ENCODE results near the gene OTULINL. TPM values are rescaled to one million over a fixed set of nuclear protein-coding genes. Genes with fewer than 3 reads are reported as not detected.

OTULINL gene
- total RNA-seq, 2 experiments from 2014 or later = 2.6 to 2.7 TPM

DNA sequence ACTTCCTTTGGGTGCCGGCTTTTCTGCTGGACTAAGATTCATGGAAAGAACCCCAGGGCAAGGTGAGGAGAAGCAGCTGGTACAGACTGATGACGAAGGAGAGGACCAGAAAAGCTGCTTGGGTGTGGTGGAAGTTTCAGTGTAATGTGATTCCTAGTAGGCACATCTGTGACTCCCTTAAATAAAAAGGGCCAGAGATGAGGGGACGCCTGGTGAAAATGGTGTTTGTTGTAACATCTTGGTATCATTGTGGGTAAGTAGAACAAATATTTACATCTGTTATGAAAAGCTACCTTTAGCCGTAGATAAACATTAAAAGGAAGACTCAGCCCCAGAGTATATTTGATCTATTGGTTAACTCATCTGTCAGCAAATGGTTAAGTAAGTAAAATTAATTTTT lies 33.8 kb downstream of the OTULINL start:
- no peak overlapping the region for H3K4me2 ChIP-seq (ENCODE audit: low read length)
- H3K27ac ChIP-seq (ENCODE audit: low read depth, low read length, poor library complexity, severe bottlenecking) = no peak overlapping the region
- no peak overlapping the region for H3K4me3 ChIP-seq (ENCODE audit: low read depth, low read length, poor library complexity, severe bottlenecking)
- intact Hi-C loops (cut with micrococcal nuclease; ENCODE audit: unreplicated experiment) = no loop called here
- no peaks in the 10 kb centered on the region for H4K20me1 ChIP-seq (ENCODE audit: insufficient read depth, low read length)
- ChIA-PET CTCF (ENCODE audit: unreplicated experiment) (no interaction called here), POLR2A (no interaction called here)
- H3K79me2 ChIP-seq (ENCODE audit: insufficient read depth, low read depth, low read length) = no peaks in the 10 kb centered on the region
- H3K9me2 ChIP-seq (ENCODE audit: insufficient read depth, low read length) = no peaks in the 10 kb centered on the region
- no peaks in the 10 kb centered on the region for H3K4me1 ChIP-seq (ENCODE audit: insufficient read depth, low read length, poor library complexity, severe bottlenecking)
- H3K36me3 ChIP-seq (ENCODE audit: insufficient read depth, low read length) = no peaks in the 10 kb centered on the region
- no peak for TF ChIP-seq EZH2phosphoT487 (IDR thresholded peaks at IDR 0.05; ENCODE audit: borderline replicate concordance, low read depth, low read length)
- TF ChIP-seq, protein P1, sequence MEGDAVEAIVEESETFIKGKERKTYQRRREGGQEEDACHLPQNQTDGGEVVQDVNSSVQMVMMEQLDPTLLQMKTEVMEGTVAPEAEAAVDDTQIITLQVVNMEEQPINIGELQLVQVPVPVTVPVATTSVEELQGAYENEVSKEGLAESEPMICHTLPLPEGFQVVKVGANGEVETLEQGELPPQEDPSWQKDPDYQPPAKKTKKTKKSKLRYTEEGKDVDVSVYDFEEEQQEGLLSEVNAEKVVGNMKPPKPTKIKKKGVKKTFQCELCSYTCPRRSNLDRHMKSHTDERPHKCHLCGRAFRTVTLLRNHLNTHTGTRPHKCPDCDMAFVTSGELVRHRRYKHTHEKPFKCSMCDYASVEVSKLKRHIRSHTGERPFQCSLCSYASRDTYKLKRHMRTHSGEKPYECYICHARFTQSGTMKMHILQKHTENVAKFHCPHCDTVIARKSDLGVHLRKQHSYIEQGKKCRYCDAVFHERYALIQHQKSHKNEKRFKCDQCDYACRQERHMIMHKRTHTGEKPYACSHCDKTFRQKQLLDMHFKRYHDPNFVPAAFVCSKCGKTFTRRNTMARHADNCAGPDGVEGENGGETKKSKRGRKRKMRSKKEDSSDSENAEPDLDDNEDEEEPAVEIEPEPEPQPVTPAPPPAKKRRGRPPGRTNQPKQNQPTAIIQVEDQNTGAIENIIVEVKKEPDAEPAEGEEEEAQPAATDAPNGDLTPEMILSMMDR (conservative IDR thresholded peaks at IDR 0.05; ENCODE audit: low read length) = no peak
- no peak overlapping the region for H2AFZ ChIP-seq (ENCODE audit: low read length)
- no TSS peak for BruUV-seq (replicated peaks)
- no peaks in the 10 kb centered on the region for H3K9me3 ChIP-seq (ENCODE audit: low read length)
- no peak for DNase-seq (ENCODE audit: low spot score)

DNA sequence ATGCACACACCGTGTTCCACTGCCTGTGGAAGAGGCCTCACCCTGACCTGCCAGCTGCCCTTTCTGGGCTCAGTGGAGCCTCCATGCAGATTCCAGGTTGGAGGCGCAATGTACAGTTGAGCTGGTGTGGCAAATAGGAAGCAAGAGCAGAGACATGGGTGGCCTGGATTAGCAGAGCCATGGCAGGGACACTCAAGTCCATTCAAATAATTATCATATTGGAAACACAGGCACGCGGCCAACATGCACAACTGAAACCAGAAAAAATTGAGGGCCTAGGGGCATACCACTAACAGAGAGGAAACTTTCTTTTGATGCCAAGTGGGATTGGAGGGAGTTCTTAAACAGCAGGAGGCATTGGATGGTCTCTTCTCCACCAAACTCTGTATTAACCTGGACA lies 35.8 kb downstream of the OTULINL start:
- Histone ChIP-seq H3K27ac (ENCODE audit: low read depth, low read length, poor library complexity, severe bottlenecking) (no peak overlapping the region), H3K79me2 (ENCODE audit: insufficient read depth, low read depth, low read length) (no peaks in the 10 kb centered on the region), H3K4me2 (ENCODE audit: low read length) (no peak overlapping the region), H3K4me3 (ENCODE audit: low read depth, low read length, poor library complexity, severe bottlenecking) (no peak overlapping the region), H2AFZ (ENCODE audit: low read length) (no peak overlapping the region), H4K20me1 (ENCODE audit: insufficient read depth, low read length) (no peaks in the 10 kb centered on the region), H3K9me3 (ENCODE audit: low read length) (no peaks in the 10 kb centered on the region; the same call in 1 of the 2 replicates), H3K36me3 (ENCODE audit: insufficient read depth, low read length) (no peaks in the 10 kb centered on the region), H3K9me2 (ENCODE audit: insufficient read depth, low read length) (no peaks in the 10 kb centered on the region), H3K4me1 (ENCODE audit: insufficient read depth, low read length, poor library complexity, severe bottlenecking) (no peaks in the 10 kb centered on the region)
- no peak for TF ChIP-seq EZH2phosphoT487 (IDR thresholded peaks at IDR 0.05; ENCODE audit: borderline replicate concordance, low read depth, low read length)
- TF ChIP-seq, protein P1 (conservative IDR thresholded peaks at IDR 0.05; ENCODE audit: low read length) = no peak
- ChIA-PET CTCF (ENCODE audit: unreplicated experiment) (no interaction called here), POLR2A (interaction anchor here (0.9 to 1.4 kb wide), 2 partner anchors 9 to 25 kb away, joined by 4 read pairs; no protein-coding TSS in a partner anchor)
- DNase-seq (ENCODE audit: low spot score) = no peak
- BruUV-seq (replicated peaks) = no TSS peak
- intact Hi-C loops (cut with micrococcal nuclease; ENCODE audit: unreplicated experiment) = no loop called here

DNA sequence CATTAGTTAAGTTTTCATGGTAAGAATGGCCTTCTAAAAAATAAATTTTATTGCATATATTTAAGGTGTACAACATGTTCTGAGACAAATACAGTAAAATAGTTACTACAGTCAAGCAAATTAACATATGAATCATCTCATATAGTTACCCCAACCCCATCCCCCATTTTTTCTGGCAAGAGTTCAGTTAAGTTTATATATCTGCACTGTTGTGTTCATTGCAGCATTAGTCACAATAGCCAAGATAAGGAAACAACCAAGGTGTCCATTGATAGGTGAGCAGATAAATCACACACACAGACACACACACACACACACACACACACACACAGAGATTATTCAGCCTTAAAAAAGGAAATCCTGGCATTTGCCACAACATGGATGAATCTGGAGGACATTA lies 45.7 kb downstream of the OTULINL start:
- BruUV-seq (replicated peaks) = no TSS peak
- no peak for DNase-seq (ENCODE audit: low spot score)

More for the DNA sequence above, 45.7 kb downstream of the OTULINL start:
- H3K9me3 ChIP-seq (ENCODE audit: low read length) = no peaks in the 10 kb centered on the region; the same call in 1 of the 2 replicates
- no peak overlapping the region for H3K4me2 ChIP-seq (ENCODE audit: low read length)
- H2AFZ ChIP-seq (ENCODE audit: low read length) = no peak overlapping the region
- H4K20me1 ChIP-seq (ENCODE audit: insufficient read depth, low read length) = no peaks in the 10 kb centered on the region
- no peak overlapping the region for H3K4me3 ChIP-seq (ENCODE audit: low read depth, low read length, poor library complexity, severe bottlenecking)
- ChIA-PET CTCF (ENCODE audit: unreplicated experiment) (no interaction called here), POLR2A (no interaction called here)
- H3K36me3 ChIP-seq (ENCODE audit: insufficient read depth, low read length) = no peaks in the 10 kb centered on the region
- no peak overlapping the region for H3K27ac ChIP-seq (ENCODE audit: low read depth, low read length, poor library complexity, severe bottlenecking)
- TF ChIP-seq, protein P1 (conservative IDR thresholded peaks at IDR 0.05; ENCODE audit: low read length) = no peak
- TF ChIP-seq EZH2phosphoT487 (IDR thresholded peaks at IDR 0.05; ENCODE audit: borderline replicate concordance, low read depth, low read length) = no peak
- intact Hi-C loops (cut with micrococcal nuclease; ENCODE audit: unreplicated experiment) = no loop called here
- no peaks in the 10 kb centered on the region for H3K79me2 ChIP-seq (ENCODE audit: insufficient read depth, low read depth, low read length)
- H3K9me2 ChIP-seq (ENCODE audit: insufficient read depth, low read length) = no peaks in the 10 kb centered on the region
- no peaks in the 10 kb centered on the region for H3K4me1 ChIP-seq (ENCODE audit: insufficient read depth, low read length, poor library complexity, severe bottlenecking)
